Spleen (tissue), 11 donors: ENCODE measurements around the gene IRS1. TPM values are rescaled to one million over a fixed set of nuclear protein-coding genes. Genes with fewer than 3 reads are reported as not detected.

Experiments used
- DNase-seq: peaks from one replicate; pipeline ENCODE4 v3.0.0-alpha.2; 2020
- H3K27ac ChIP-seq, 8 donors: fragments of 200-600 bp; sonication (generic) in 7 of 8; 1 replicate in 4 of 8; 2 replicates in 4 of 8; pipeline versions ENCODE4 v1.5.0 to v1.8.0; 2016 to 2021; ENCODE audit warnings: inconsistent platforms in 4 of 8, mild to moderate bottlenecking in 4 of 8, moderate library complexity in 1 of 8
- H3K27me3 ChIP-seq, 7 donors: fragments of 200-600 bp; sonication (generic) in 6 of 7; replicated peaks in 1 of 7; 1 replicate in 4 of 7; 2 replicates in 3 of 7; pipeline versions ENCODE4 v1.5.0 to v1.8.0; 2016 to 2021; ENCODE audit warnings: inconsistent platforms in 3 of 7, mild to moderate bottlenecking in 1 of 7
- H3K36me3 ChIP-seq, 6 donors: fragments of 200-600 bp; sonication (generic) in 5 of 6; 1 replicate in 4 of 6; 2 replicates in 2 of 6; pipeline versions ENCODE4 v1.5.0 to v1.8.0; 2016 to 2021; ENCODE audit warnings: inconsistent platforms in 2 of 6
- H3K4me1 ChIP-seq, 6 donors: fragments of 200-600 bp; sonication (generic) in 5 of 6; 1 replicate in 3 of 6; 2 replicates in 3 of 6; pipeline versions ENCODE4 v1.5.0 to v1.8.0; 2016 to 2021; ENCODE audit warnings: inconsistent platforms in 3 of 6
- H3K4me3 ChIP-seq, 8 donors: fragments of 200-600 bp; sonication (generic) in 7 of 8; 1 replicate in 4 of 8; 2 replicates in 4 of 8; pipeline versions ENCODE4 v1.5.0 to v1.8.0; 2016 to 2021; ENCODE audit warnings: inconsistent platforms in 4 of 8, mild to moderate bottlenecking in 4 of 8, moderate library complexity in 2 of 8
- H3K9me3 ChIP-seq, 8 donors: fragments of 200-600 bp; sonication (generic) in 7 of 8; 1 replicate in 4 of 8; 2 replicates in 4 of 8; pipeline versions ENCODE4 v1.5.0 to v1.8.0; 2016 to 2021; ENCODE audit warnings: inconsistent platforms in 4 of 8
- CTCF ChIP-seq, 11 experiments: fragments of 200-600 bp in 7 of 11; fragments of 450-650 bp in 4 of 11; sonication (generic) in 4 of 11; IDR thresholded peaks in 8 of 11; conservative IDR thresholded peaks in 3 of 11; 1 replicate in 7 of 11; 2 replicates in 4 of 11; pipeline versions ENCODE4 v1.4.0 to v1.8.0; 2016 to 2021; ENCODE audit warnings: antibody characterized with exemption in 11 of 11, inconsistent platforms in 4 of 11, mild to moderate bottlenecking in 1 of 11
- POLR2A ChIP-seq, 3 donors: fragments of 450-650 bp; IDR thresholded peaks; one replicate each; pipeline ENCODE4 v1.5.1; 2017; ENCODE audit warnings: antibody characterized with exemption in 3 of 3, mild to moderate bottlenecking in 1 of 3
- POLR2AphosphoS5 ChIP-seq, 3 donors: sonication (generic); formaldehyde crosslinking; IDR thresholded peaks; one replicate each; pipeline ENCODE4 v1.5.1; 2017; ENCODE audit warnings: antibody characterized with exemption in 3 of 3
- WGBS, 5 donors: extraction: QIAGEN DNeasy Blood & Tissue Kit in 3 of 5; methylation state at CpG; one replicate each; pipeline versions ENCODE4 v1.1.5 to v1.1.7; 2013 to 2018; 5-methylcytosine and 5-hydroxymethylcytosine counted together
- intact Hi-C: fragments of 100-400 bp; cut with DNase I; formaldehyde crosslinking; loops from one replicate; pipeline ENCODE4 v1.15.0; 2023; ENCODE audit warnings: low total_unique reads
- polyA plus RNA-seq, 3 donors: library from polyadenylated mRNA; stranded (reverse); fragments of 200-250 nt; gene quantifications; one replicate each; pipeline ENCODE4 v1.2.1, GENCODE V29; 2013
- total RNA-seq, 7 donors: library from RNA; depleted of rRNA in 3 of 7; stranded (reverse); fragments of >200 nt in 3 of 7; fragmentation: NEBNext Ultra II Directional in 4 of 7; extraction: Animal tissue kit (Norgen Biotek cat#: 25700) in 4 of 7; gene quantifications; one replicate each; pipeline versions ENCODE4 v1.1.0 to v1.2.1, GENCODE V29; 2016 to 2021
- donor health status: healthy with polysubstance abuse.
- donor health status: DM: no; HTN: no; CAD: no; lungs with moderate emphysema.
- donor health status: DM: no; HTN: no; CAD: no.
- donor health status: Bipolar disorder and iron deficiency.
- donor health status: healthy.
- donor health status: DM: no; HTN: no; CAD: no.
- donor health status: DM: yes; HTN: yes; CAD: no.

IRS1 gene
- total and polyA plus RNA-seq, 10 donors, result 0.89 to 11.6 (median 8.2) TPM

GRCh38 chr2:226758921-226759640 lies 40.5 kb downstream of the IRS1 start:
- intact Hi-C loops, result no loop called here
- H3K27ac ChIP-seq, result peak overlapping the region in 1 of 8 donors; percentile 9
- WGBS, 5 donors, result 64 to 89% (median 80%) methylated on average over 3 of the region's 3 CpGs

GRCh38 chr2:226756131-226756530 lies 43.5 kb downstream of the IRS1 start:
- Histone ChIP-seq H3K27ac (no peak overlapping the region), H3K4me3 (no peak overlapping the region), H3K9me3 (no peaks in the 10 kb centered on the region), H3K4me1 (peaks cover 0 to 13% (median 0%) of the 10 kb centered on the region in 6 donors), H3K27me3 (no peaks in the 10 kb centered on the region), H3K36me3 (no peaks in the 10 kb centered on the region)
- intact Hi-C loops, result no loop called here
- WGBS, 5 donors, result 88 to 99% (median 95%) methylated on average over 2 of the region's 2 CpGs
- no peak for DNase-seq
- TF ChIP-seq POLR2A (IDR thresholded peaks at IDR 0.05) (no peak), POLR2AphosphoS5 (IDR thresholded peaks at IDR 0.05) (no peak), CTCF (IDR thresholded peaks at IDR 0.05 in 8 of 11, conservative IDR thresholded peaks at IDR 0.05 in 3 of 11) (no peak)

More at GRCh38 chr2:226758921-226759640, 40.5 kb downstream of the IRS1 start:
- no peak for DNase-seq
- Histone ChIP-seq H3K4me1 (peaks cover 0 to 13% (median 0%) of the 10 kb centered on the region in 6 donors), H3K4me3 (no peak overlapping the region), H3K27me3 (peaks cover 0 to 3% (median 0%) of the 10 kb centered on the region in 7 donors), H3K9me3 (peaks cover 0 to 4% (median 0%) of the 10 kb centered on the region in 8 donors), H3K36me3 (no peaks in the 10 kb centered on the region)
- TF ChIP-seq POLR2A (IDR thresholded peaks at IDR 0.05) (no peak), POLR2AphosphoS5 (IDR thresholded peaks at IDR 0.05) (no peak), CTCF (IDR thresholded peaks at IDR 0.05 in 8 of 11, conservative IDR thresholded peaks at IDR 0.05 in 3 of 11) (no peak)

GRCh38 chr2:226755631-226756030 lies 44.0 kb downstream of the IRS1 start:
- no peak for DNase-seq
- Histone ChIP-seq H3K4me1 (peaks cover 0 to 12% (median 0%) of the 10 kb centered on the region in 6 donors), H3K36me3 (no peaks in the 10 kb centered on the region), H3K27ac (no peak overlapping the region), H3K9me3 (no peaks in the 10 kb centered on the region), H3K27me3 (no peaks in the 10 kb centered on the region), H3K4me3 (no peak overlapping the region)
- TF ChIP-seq CTCF (IDR thresholded peaks at IDR 0.05 in 8 of 11, conservative IDR thresholded peaks at IDR 0.05 in 3 of 11) (no peak), POLR2AphosphoS5 (IDR thresholded peaks at IDR 0.05) (no peak)
- 77 to 89% (median 81%) methylated on average over 1 of the region's 1 CpG for WGBS, 5 donors
- intact Hi-C loops, result no loop called here

GRCh38 chr2:226754821-226755604 lies 44.6 kb downstream of the IRS1 start:
- H3K27me3 ChIP-seq, result no peaks in the 10 kb centered on the region
- intact Hi-C loops, result no loop called here
- H3K9me3 ChIP-seq, result no peaks in the 10 kb centered on the region
- no peak for TF ChIP-seq CTCF (IDR thresholded peaks at IDR 0.05 in 8 of 11, conservative IDR thresholded peaks at IDR 0.05 in 3 of 11)
- no peak for TF ChIP-seq POLR2A (IDR thresholded peaks at IDR 0.05)
- no peak for TF ChIP-seq POLR2AphosphoS5 (IDR thresholded peaks at IDR 0.05)
- H3K36me3 ChIP-seq, result no peaks in the 10 kb centered on the region
- no peak overlapping the region for H3K27ac ChIP-seq
- no peak for DNase-seq
- WGBS, 5 donors, result 74 to 86% (median 82%) methylated on average over 8 of the region's 8 CpGs
- peaks cover 0 to 6% (median 0%) of the 10 kb centered on the region in 6 donors for H3K4me1 ChIP-seq
- H3K4me3 ChIP-seq, result no peak overlapping the region
